ENCODE data around the gene AJAP1. TPM values are rescaled to one million over a fixed set of nuclear protein-coding genes. Genes with fewer than 3 reads are reported as not detected.
"Not testable (repeated sequence)": the region's sequence is repeated elsewhere in the genome, so short reads cannot be mapped to it uniquely, and the experiment has no call there.

Gene AJAP1
- total RNA-seq, 1 donor from 2014 or later, result 3.5 TPM

DNA sequence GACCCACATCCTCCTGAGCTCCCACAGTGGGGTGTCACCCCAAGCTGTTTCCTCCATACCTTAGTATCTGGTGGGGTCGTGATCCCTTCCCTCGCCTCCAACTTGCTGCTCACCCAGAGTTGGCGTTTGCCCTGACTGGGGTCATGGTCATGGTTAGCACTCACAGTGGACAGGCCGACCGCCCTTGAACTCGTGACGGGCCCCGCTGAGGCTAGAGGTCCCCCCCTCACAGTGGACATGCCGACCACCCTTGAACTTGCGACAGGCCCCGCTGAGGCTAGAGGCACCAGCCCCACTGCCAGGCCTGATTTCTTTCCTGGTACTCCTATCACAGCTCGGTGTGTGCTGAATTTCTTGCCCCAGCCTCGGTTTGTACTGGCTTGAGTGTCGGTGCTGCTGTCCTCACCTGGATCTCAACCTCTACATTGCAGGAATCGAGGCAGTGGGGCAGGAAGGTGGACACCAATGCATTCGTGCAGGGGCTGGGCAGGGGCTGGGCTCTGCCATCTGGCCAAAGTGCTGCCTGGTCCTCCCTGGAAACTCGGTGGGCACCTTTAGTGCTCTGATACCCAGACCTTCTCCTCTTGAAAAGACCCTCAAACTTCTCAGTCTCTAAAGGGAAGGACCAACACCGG, 37.5 kb upstream of the AJAP1 start:
- TF ChIP-seq, protein P1, sequence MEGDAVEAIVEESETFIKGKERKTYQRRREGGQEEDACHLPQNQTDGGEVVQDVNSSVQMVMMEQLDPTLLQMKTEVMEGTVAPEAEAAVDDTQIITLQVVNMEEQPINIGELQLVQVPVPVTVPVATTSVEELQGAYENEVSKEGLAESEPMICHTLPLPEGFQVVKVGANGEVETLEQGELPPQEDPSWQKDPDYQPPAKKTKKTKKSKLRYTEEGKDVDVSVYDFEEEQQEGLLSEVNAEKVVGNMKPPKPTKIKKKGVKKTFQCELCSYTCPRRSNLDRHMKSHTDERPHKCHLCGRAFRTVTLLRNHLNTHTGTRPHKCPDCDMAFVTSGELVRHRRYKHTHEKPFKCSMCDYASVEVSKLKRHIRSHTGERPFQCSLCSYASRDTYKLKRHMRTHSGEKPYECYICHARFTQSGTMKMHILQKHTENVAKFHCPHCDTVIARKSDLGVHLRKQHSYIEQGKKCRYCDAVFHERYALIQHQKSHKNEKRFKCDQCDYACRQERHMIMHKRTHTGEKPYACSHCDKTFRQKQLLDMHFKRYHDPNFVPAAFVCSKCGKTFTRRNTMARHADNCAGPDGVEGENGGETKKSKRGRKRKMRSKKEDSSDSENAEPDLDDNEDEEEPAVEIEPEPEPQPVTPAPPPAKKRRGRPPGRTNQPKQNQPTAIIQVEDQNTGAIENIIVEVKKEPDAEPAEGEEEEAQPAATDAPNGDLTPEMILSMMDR (IDR thresholded peaks at IDR 0.05; ENCODE audit: partially characterized antibody, unreplicated experiment), result no peak
- Mint-ChIP-seq H3K27me3 (ENCODE audit: unreplicated experiment) (peaks cover 5% of the 10 kb centered on the region), H3K27ac (ENCODE audit: unreplicated experiment) (no peak overlapping the region), H3K4me1 (ENCODE audit: low read depth, unreplicated experiment) (no peaks in the 10 kb centered on the region), H3K36me3 (ENCODE audit: unreplicated experiment) (peaks cover 6% of the 10 kb centered on the region), H3K9me3 (ENCODE audit: unreplicated experiment) (peaks cover 5% of the 10 kb centered on the region), H3K4me3 (ENCODE audit: unreplicated experiment) (no peak overlapping the region)
- no peak for DNase-seq

DNA sequence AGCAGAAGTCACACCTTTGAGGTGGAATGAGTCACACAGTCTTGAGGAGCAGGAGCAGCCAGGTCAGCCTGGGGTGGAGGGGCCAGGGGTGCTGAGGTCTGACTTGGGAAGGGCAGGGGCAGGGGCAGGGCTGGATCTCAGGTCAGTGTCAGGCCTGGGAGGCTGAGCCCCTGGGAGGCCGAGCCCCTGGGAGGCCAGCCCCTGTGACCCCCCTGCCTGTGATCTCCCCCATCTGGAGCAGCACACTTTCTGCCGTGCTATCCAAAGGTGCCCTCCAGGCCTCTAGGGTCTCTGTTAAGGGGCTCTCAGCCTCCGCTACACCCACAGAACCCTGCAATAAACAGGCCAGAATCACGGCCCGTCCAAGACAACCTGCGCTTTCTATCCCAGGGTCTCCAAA, 36.9 kb upstream of the AJAP1 start:
- H3K27ac Mint-ChIP-seq (ENCODE audit: unreplicated experiment), result no peak overlapping the region
- H3K4me1 Mint-ChIP-seq (ENCODE audit: low read depth, unreplicated experiment), result no peaks in the 10 kb centered on the region
- TF ChIP-seq, protein P1 (IDR thresholded peaks at IDR 0.05; ENCODE audit: partially characterized antibody, unreplicated experiment), result no peak
- no peak overlapping the region for H3K4me3 Mint-ChIP-seq (ENCODE audit: unreplicated experiment)
- H3K27me3 Mint-ChIP-seq (ENCODE audit: unreplicated experiment), result peaks cover 3% of the 10 kb centered on the region
- no peak for DNase-seq
- H3K9me3 Mint-ChIP-seq (ENCODE audit: unreplicated experiment), result peaks cover 5% of the 10 kb centered on the region
- H3K36me3 Mint-ChIP-seq (ENCODE audit: unreplicated experiment), result peaks cover 6% of the 10 kb centered on the region

DNA sequence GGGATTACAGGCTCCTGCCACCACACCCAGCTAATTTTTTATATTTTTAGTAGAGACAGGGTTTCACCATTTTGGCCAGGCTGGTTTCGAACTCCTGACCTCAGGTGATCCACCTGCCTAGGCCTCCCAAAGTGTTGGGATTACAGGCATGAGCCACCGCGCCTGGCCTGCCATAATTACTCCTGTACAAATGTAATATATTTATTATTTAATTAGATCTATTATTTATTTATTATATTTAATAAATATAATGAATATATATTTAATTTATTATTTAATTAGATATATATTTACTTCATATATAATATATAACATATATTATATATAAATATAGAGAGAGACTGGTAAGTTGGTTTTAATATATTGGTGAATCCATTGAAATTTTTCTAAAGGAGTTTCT, 35.6 kb upstream of the AJAP1 start:
- not testable (repeated sequence) for H3K36me3 Mint-ChIP-seq (ENCODE audit: unreplicated experiment); DNase-seq; H3K27ac Mint-ChIP-seq (ENCODE audit: unreplicated experiment); H3K9me3 Mint-ChIP-seq (ENCODE audit: unreplicated experiment); H3K4me1 Mint-ChIP-seq (ENCODE audit: low read depth, unreplicated experiment); H3K4me3 Mint-ChIP-seq (ENCODE audit: unreplicated experiment); H3K27me3 Mint-ChIP-seq (ENCODE audit: unreplicated experiment)

DNA sequence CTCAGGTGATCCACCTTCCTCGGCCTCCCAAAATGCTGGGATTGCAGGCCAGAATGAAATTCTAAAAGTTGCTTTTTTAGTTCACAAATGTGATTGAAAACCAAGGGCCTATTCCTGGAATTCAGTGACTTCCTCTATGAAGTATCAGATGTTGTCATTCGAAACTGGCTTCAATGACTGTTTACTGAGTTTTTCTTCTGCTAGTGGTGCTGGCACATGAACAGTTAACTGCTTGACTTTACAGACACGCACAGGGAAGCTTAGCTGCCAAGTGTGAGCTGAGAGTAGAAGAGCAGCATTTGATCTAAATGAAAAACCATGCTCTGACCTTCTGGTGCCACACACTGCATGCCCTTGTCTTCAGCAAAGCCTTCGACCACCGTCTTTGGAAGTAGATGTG, 32.8 kb upstream of the AJAP1 start:
- H3K27me3 Mint-ChIP-seq (ENCODE audit: unreplicated experiment), result no peaks in the 10 kb centered on the region
- peaks cover 8% of the 10 kb centered on the region for H3K9me3 Mint-ChIP-seq (ENCODE audit: unreplicated experiment)
- TF ChIP-seq, protein P1 (IDR thresholded peaks at IDR 0.05; ENCODE audit: partially characterized antibody, unreplicated experiment), result no peak
- no peak for DNase-seq
- H3K27ac Mint-ChIP-seq (ENCODE audit: unreplicated experiment), result no peak overlapping the region
- no peaks in the 10 kb centered on the region for H3K4me1 Mint-ChIP-seq (ENCODE audit: low read depth, unreplicated experiment)
- H3K4me3 Mint-ChIP-seq (ENCODE audit: unreplicated experiment), result no peak overlapping the region
- no peaks in the 10 kb centered on the region for H3K36me3 Mint-ChIP-seq (ENCODE audit: unreplicated experiment)

DNA sequence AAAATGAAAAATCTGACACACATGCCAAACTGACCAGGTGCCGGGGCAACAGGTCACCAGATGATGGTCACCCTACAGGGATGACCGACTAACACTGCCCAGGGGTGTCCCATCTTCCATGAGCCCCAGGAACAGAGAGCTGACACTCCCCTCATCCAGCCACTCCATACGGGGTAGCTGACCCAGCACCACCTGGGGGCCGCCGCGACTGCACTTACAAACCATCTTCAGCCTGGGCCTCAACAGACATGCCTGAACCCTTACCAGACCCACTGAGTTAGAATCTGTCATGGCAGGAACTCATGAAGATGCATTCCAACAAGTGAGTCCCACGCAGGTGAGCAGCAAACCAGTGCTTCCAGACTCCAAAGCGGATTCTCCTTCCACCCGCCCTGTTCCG, 31.6 kb upstream of the AJAP1 start:
- H3K27ac Mint-ChIP-seq (ENCODE audit: unreplicated experiment), result no peak overlapping the region
- no peak for DNase-seq
- no peaks in the 10 kb centered on the region for H3K36me3 Mint-ChIP-seq (ENCODE audit: unreplicated experiment)
- no peaks in the 10 kb centered on the region for H3K4me1 Mint-ChIP-seq (ENCODE audit: low read depth, unreplicated experiment)
- H3K4me3 Mint-ChIP-seq (ENCODE audit: unreplicated experiment), result no peak overlapping the region
- TF ChIP-seq, protein P1 (IDR thresholded peaks at IDR 0.05; ENCODE audit: partially characterized antibody, unreplicated experiment), result no peak
- H3K9me3 Mint-ChIP-seq (ENCODE audit: unreplicated experiment), result peaks cover 10% of the 10 kb centered on the region
- no peaks in the 10 kb centered on the region for H3K27me3 Mint-ChIP-seq (ENCODE audit: unreplicated experiment)

Data from glutamatergic neuron (in vitro differentiated cells).